GM21576 (cell line): Measurements from ENCODE around the gene FHIP1B.

Source experiments
- ATAC-seq: cut with Tn5 transposase; IDR thresholded peaks from one replicate; pipeline ENCODE4 v1.9.1; 2021; ENCODE audit warnings: mild to moderate bottlenecking, moderate library complexity; ENCODE audit not compliant: unreplicated experiment

FHIP1B gene

GRCh38 chr11:6202041-6202440, 32.4 kb downstream of the FHIP1B start:
- ATAC-seq = no peak

- ATAC-seq = no peak
Observed at GRCh38 chr11:6201481-6201880, 33.0 kb downstream of the FHIP1B start.

GRCh38 chr11:6200975-6201374, 33.5 kb downstream of the FHIP1B start:
- no peak for ATAC-seq

GRCh38 chr11:6199174-6199810, 35.1 kb downstream of the FHIP1B start, which contains the start of gene OR52W1:
Gene OR52W1 (plus strand): TSS chr11:6199224. CDS start chr11:6199224, 0 bp downstream.
- no peak for ATAC-seq

- no peak for ATAC-seq
Observed at GRCh38 chr11:6197466-6198200, 36.8 kb downstream of the FHIP1B start.

GRCh38 chr11:6196396-6196795, 38.0 kb downstream of the FHIP1B start:
- no peak for ATAC-seq

- ATAC-seq = no peak
Observed at GRCh38 chr11:6194065-6194581, 40.3 kb downstream of the FHIP1B start.

- no peak for ATAC-seq
Observed at GRCh38 chr11:6191742-6192141, 42.7 kb downstream of the FHIP1B start.

GRCh38 chr11:6175440-6175839, 59.0 kb downstream of the FHIP1B start:
- no peak for ATAC-seq

GRCh38 chr11:6170226-6170625, 64.2 kb downstream of the FHIP1B start, which contains the start of gene OR52B2:
Gene OR52B2 (minus strand): TSS chr11:6170326. CDS start chr11:6170326, 0 bp downstream.
- no peak for ATAC-seq
